Spinal cord (tissue), 10 donors: Measurements from ENCODE around the gene CLEC18C. TPM values are rescaled to one million over a fixed set of nuclear protein-coding genes. Genes with fewer than 3 reads are reported as not detected.
"Not testable (repeated sequence)": the region's sequence is repeated elsewhere in the genome, so short reads cannot be mapped to it uniquely, and the experiment has no call there.

ENCODE experiments used
- DNase-seq, 6 donors: peaks; one replicate each; pipeline versions ENCODE4 v3.0.0 to v3.0.0-alpha.2; 2013 to 2015; ENCODE audit warnings: low spot score in 6 of 6, low read depth in 4 of 6
- H3K27ac ChIP-seq: one replicate; pipeline ENCODE4 v1.5.1; 2013; ENCODE audit warnings: low read depth, low read length, control low read depth
- H3K27me3 ChIP-seq: one replicate; pipeline ENCODE4 v1.6.1; 2013; ENCODE audit warnings: low read length; ENCODE audit not compliant: control insufficient read depth, insufficient read depth
- H3K36me3 ChIP-seq: one replicate; pipeline ENCODE4 v1.6.1; 2013; ENCODE audit warnings: low read length; ENCODE audit not compliant: control insufficient read depth, insufficient read depth
- H3K4me1 ChIP-seq: one replicate; pipeline ENCODE4 v1.6.1; 2013; ENCODE audit warnings: low read length; ENCODE audit not compliant: control insufficient read depth, insufficient read depth
- H3K4me3 ChIP-seq: one replicate; pipeline ENCODE4 v1.5.1; 2013; ENCODE audit warnings: low read depth, low read length, control low read depth
- H3K9me3 ChIP-seq: one replicate; pipeline ENCODE4 v1.6.1; 2013; ENCODE audit warnings: low read length; ENCODE audit not compliant: control insufficient read depth, insufficient read depth
- WGBS: methylation state at CpG from one replicate; pipeline ENCODE4 v1.1.5; 2013; ENCODE audit warnings: missing lambda C conversion rate; ENCODE audit not compliant: insufficient coverage; 5-methylcytosine and 5-hydroxymethylcytosine counted together
- polyA plus RNA-seq, 2 donors: library from polyadenylated mRNA; unstranded; fragments of 120-200 nt; gene quantifications; one replicate each; pipeline ENCODE4 v1.2.1, GENCODE V29; 2013; ENCODE audit not compliant: insufficient read length in 2 of 2
- total RNA-seq, 2 donors: library from RNA; depleted of rRNA in 1 of 2; stranded (reverse); fragments of 120-200 nt in 1 of 2; fragments of >200 nt in 1 of 2; gene quantifications; one replicate each; pipeline versions ENCODE4 v1.2.3 to v1.2.4, GENCODE V29; 2013 to 2014
- donor health status: healthy.

Gene CLEC18C
- total and polyA plus RNA-seq, 4 donors: 0.20 to 2.2 (median 0.82) TPM

GRCh38 chr16:70203508-70203907 lies 29.9 kb downstream of the CLEC18C start:
- not testable (repeated sequence) for H3K4me1 ChIP-seq, H3K36me3 ChIP-seq, H3K27ac ChIP-seq, H3K9me3 ChIP-seq, H3K4me3 ChIP-seq, DNase-seq, H3K27me3 ChIP-seq
- WGBS: no CpG with 5 or more reads among the region's 7 CpGs

GRCh38 chr16:70204010-70204409 lies 30.4 kb downstream of the CLEC18C start:
- not testable (repeated sequence) for H3K4me1 ChIP-seq, H3K9me3 ChIP-seq, H3K27me3 ChIP-seq, H3K36me3 ChIP-seq, H3K27ac ChIP-seq, DNase-seq, H3K4me3 ChIP-seq
- WGBS: no CpG with 5 or more reads among the region's 29 CpGs

GRCh38 chr16:70204668-70205405 lies 31.2 kb downstream of the CLEC18C start:
- not testable (repeated sequence) for H3K27me3 ChIP-seq, DNase-seq, H3K9me3 ChIP-seq, H3K27ac ChIP-seq, H3K36me3 ChIP-seq, H3K4me1 ChIP-seq, H3K4me3 ChIP-seq
- WGBS: 100% methylated on average over 1 of the region's 46 CpGs

- H3K36me3 ChIP-seq, DNase-seq, H3K27me3 ChIP-seq, H3K4me3 ChIP-seq, H3K9me3 ChIP-seq, H3K27ac ChIP-seq, H3K4me1 ChIP-seq: not testable (repeated sequence)
- WGBS: no CpG with 5 or more reads among the region's 6 CpGs
Measured at GRCh38 chr16:70206382-70206781, 32.8 kb downstream of the CLEC18C start.

GRCh38 chr16:70218586-70218985 lies 45.0 kb downstream of the CLEC18C start:
- H3K36me3 ChIP-seq, H3K4me1 ChIP-seq: not testable (repeated sequence)

GRCh38 chr16:70222574-70222973 lies 49.0 kb downstream of the CLEC18C start:
- not testable (repeated sequence) for H3K27ac ChIP-seq, DNase-seq, H3K4me1 ChIP-seq, H3K9me3 ChIP-seq, H3K27me3 ChIP-seq, H3K4me3 ChIP-seq
- no CpG with 5 or more reads among the region's 2 CpGs for WGBS
- peaks cover 18% of the 10 kb centered on the region for H3K36me3 ChIP-seq

More at GRCh38 chr16:70218586-70218985, 45.0 kb downstream of the CLEC18C start:
- H3K9me3 ChIP-seq, DNase-seq, H3K27ac ChIP-seq, H3K27me3 ChIP-seq, H3K4me3 ChIP-seq: not testable (repeated sequence)
- no CpG with 5 or more reads among the region's 2 CpGs for WGBS

- H3K9me3 ChIP-seq, H3K4me3 ChIP-seq, H3K27me3 ChIP-seq, H3K4me1 ChIP-seq, DNase-seq, H3K27ac ChIP-seq: not testable (repeated sequence)
- WGBS: no CpG with 5 or more reads among the region's 2 CpGs
- peaks cover 19% of the 10 kb centered on the region for H3K36me3 ChIP-seq
Measured at GRCh38 chr16:70223216-70223615, 49.6 kb downstream of the CLEC18C start.

GRCh38 chr16:70223971-70224513 lies 50.5 kb downstream of the CLEC18C start:
- H3K36me3 ChIP-seq: peaks cover 22% of the 10 kb centered on the region
- H3K9me3 ChIP-seq, DNase-seq: not testable (repeated sequence)

GRCh38 chr16:70224645-70225044 lies 51.1 kb downstream of the CLEC18C start:
- H3K4me3 ChIP-seq, DNase-seq, H3K27me3 ChIP-seq, H3K9me3 ChIP-seq, H3K27ac ChIP-seq, H3K4me1 ChIP-seq: not testable (repeated sequence)
- WGBS: 80% methylated on average over 4 of the region's 24 CpGs
- peaks cover 22% of the 10 kb centered on the region for H3K36me3 ChIP-seq

More at GRCh38 chr16:70223971-70224513, 50.5 kb downstream of the CLEC18C start:
- H3K27me3 ChIP-seq, H3K4me1 ChIP-seq, H3K4me3 ChIP-seq, H3K27ac ChIP-seq: not testable (repeated sequence)
- no CpG with 5 or more reads among the region's 3 CpGs for WGBS

GRCh38 chr16:70225430-70225829 lies 51.8 kb downstream of the CLEC18C start:
- H3K36me3 ChIP-seq: peaks cover 22% of the 10 kb centered on the region
- H3K27ac ChIP-seq, H3K4me3 ChIP-seq, H3K9me3 ChIP-seq, H3K27me3 ChIP-seq, H3K4me1 ChIP-seq, DNase-seq: not testable (repeated sequence)
- WGBS: no CpG with 5 or more reads among the region's 4 CpGs
